Measurements from ENCODE around the gene TICRR.
"Not testable (repeated sequence)": the region's sequence is repeated elsewhere in the genome, so short reads cannot be mapped to it uniquely, and the experiment has no call there.

The TICRR gene, protein sequence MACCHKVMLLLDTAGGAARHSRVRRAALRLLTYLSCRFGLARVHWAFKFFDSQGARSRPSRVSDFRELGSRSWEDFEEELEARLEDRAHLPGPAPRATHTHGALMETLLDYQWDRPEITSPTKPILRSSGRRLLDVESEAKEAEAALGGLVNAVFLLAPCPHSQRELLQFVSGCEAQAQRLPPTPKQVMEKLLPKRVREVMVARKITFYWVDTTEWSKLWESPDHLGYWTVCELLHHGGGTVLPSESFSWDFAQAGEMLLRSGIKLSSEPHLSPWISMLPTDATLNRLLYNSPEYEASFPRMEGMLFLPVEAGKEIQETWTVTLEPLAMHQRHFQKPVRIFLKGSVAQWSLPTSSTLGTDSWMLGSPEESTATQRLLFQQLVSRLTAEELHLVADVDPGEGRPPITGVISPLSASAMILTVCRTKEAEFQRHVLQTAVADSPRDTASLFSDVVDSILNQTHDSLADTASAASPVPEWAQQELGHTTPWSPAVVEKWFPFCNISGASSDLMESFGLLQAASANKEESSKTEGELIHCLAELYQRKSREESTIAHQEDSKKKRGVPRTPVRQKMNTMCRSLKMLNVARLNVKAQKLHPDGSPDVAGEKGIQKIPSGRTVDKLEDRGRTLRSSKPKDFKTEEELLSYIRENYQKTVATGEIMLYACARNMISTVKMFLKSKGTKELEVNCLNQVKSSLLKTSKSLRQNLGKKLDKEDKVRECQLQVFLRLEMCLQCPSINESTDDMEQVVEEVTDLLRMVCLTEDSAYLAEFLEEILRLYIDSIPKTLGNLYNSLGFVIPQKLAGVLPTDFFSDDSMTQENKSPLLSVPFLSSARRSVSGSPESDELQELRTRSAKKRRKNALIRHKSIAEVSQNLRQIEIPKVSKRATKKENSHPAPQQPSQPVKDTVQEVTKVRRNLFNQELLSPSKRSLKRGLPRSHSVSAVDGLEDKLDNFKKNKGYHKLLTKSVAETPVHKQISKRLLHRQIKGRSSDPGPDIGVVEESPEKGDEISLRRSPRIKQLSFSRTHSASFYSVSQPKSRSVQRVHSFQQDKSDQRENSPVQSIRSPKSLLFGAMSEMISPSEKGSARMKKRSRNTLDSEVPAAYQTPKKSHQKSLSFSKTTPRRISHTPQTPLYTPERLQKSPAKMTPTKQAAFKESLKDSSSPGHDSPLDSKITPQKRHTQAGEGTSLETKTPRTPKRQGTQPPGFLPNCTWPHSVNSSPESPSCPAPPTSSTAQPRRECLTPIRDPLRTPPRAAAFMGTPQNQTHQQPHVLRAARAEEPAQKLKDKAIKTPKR (N-terminal part only)

DNA sequence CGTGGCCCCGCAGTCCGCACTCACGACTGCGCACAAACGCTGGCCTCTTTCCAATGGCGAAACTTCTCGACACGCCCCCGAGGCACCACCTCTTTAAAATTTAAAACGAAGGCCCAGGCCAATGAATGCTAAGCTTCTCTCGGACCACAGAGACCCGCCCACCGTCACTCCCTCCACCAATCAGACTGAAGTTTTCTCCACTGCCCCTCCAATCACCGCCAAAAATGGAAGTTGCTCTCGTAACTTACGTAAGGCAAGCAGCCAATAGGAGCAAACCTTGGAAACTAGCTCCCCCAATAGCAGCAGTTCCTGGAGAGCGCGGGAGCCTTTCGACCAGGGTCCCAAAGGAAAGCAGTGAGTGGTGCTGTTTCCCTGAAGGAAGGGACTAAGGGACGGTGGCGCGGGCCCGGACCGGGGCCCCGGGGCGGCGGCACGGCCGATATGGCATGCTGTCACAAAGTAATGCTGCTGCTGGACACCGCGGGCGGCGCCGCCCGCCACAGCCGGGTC lies at the start of gene TICRR:
Gene TICRR (plus strand): TSS at position 324 of the 510 bp plus-strand sequence. CDS start 118 bp downstream, at position 442.
- DNase-seq, result peak; percentile 99

DNA sequence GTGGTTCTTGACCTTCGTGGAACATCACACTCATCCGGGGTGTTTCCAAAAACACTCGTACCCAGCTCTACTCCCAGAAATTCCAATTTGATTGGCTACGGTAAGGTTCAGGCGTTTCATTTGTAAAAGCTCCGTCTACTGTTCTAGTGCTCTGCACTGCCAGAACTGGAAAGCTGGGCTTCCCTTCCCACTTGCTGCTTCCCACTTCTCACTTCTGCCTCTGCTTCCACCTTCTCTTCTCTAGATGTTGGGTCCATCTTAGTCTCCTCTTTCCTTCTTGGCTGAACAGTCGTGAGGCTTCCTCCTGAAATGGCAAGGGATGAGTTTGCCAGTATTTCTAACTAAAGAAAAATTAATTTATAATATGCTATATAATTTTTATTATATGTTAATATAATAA lies 49.1 kb upstream of the TICRR start:
- DNase-seq, result no peak

GRCh38 chr15:89526601-89527441 lies 48.4 kb upstream of the TICRR start:
- DNase-seq, result no peak

GRCh38 chr15:89528757-89529352 lies 46.4 kb upstream of the TICRR start:
- DNase-seq, result no peak

DNA sequence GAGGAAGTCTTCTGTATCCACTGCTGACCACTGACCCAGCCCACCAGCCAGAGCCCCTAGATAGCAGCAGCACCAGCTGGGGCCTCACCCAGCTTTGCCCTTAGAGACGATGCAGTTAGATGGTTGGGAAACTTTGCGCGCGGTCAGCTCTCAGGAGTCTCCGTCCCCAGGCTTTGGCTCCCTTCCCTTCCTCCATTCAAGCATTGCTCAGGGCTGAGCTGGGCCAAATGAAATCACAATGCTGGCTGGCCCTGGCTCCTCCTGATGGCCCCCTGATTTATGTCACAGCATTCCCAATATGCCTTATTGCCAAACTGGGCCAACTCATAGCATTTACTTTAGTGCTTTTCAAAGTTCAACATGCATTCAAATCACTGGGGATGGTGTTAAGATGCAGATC lies 44.3 kb upstream of the TICRR start:
- no peak for DNase-seq

DNA sequence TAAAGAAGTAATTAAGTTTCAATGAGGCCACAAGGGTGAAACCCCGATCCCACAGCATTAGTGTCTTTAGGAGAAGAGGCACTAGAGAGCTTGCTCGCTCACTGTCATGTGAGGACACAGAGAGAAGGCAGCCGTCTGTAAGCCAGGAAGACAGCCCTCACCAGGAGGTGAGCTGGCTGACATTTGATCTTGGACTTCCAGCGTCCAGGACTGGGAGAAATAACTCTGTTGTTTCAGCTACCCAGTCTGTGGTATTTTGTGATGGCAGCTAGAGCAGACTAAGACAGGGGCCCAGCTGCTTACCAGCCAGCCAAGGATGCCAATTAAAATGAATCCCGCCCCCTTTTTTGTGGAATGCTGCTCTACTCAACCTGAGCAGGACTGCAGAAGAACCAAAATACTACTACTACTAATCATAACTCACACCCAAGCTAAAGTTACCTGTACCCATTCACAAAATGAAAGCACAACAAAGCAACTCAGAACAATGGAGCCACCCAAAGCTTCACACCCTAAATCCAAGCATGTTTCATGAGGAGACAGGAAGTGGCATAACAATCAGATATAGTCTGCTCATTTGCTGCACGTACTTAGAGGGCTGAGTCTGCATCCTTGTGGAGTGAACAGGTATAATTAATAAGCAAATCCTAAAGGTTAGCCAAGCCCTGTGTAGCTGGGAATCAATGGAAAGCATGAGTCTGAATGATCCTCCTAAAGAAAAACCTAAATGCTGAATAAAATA lies 43.3 kb upstream of the TICRR start:
- no peak for DNase-seq

- DNase-seq, result no peak
Measured at GRCh38 chr15:89533861-89534544, 41.3 kb upstream of the TICRR start.

DNA sequence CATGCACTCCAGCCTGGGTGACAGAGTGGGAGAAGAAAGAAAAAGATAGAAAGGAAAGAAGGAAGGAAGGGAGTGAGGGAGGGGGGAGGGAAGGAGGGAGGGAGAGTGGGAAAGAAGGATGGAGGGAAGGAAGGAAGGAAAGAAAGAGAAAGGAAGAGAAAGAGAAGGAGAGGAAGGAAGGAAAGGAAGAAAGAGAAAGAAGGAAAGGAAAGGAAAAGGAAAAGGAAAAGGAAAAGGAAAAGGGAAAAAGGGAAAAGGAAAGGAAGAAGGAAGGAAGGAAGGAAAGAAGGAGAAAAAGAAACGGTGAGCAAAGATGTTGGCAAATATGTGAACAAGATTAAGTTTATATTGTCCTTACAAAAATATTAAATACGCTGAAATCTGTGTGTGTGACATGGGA lies 36.2 kb upstream of the TICRR start:
- no peak for DNase-seq

DNA sequence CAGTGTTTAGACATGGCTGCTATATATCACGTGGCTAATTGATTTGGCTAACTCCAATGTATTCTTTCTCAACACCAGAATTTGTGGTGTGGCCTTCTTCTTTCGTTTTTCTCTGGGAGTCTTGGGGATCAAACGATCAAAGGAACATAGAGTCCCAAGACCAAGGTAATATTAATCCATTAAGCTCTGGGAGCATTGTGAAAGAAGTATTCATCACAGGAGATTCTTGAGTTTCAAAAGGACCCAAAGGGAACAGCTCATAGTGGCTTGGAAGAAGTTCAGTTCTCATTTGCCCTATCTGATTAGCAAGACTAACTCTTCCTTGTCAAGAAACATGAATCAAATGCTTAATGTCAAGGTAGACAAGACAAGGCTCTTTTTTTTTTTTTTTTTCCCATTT lies 32.9 kb upstream of the TICRR start:
- no peak for DNase-seq

DNA sequence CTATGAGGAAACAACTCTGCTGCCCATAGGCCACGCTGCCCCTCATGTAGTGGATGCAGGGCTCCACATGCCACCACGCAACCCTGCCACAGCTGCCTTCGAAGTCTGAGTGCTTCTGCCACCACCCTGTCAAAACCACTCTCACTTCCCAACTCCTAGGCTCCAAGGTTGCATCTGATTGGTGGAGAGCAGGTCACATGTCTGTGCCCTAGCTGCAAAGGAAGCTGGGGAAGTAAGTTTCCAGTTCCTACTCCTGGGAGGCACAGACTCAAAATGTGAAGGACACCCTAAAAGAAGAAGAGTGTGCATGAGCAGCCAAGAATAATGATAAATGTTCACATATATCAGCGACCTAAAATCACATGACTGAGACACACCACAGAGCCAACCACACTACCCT lies 31.9 kb upstream of the TICRR start:
- DNase-seq, result no peak

GRCh38 chr15:89549138-89549537 lies 26.1 kb upstream of the TICRR start:
- not testable (repeated sequence) for DNase-seq

GRCh38 chr15:89550427-89550826 lies 24.8 kb upstream of the TICRR start:
- no peak for DNase-seq

DNA sequence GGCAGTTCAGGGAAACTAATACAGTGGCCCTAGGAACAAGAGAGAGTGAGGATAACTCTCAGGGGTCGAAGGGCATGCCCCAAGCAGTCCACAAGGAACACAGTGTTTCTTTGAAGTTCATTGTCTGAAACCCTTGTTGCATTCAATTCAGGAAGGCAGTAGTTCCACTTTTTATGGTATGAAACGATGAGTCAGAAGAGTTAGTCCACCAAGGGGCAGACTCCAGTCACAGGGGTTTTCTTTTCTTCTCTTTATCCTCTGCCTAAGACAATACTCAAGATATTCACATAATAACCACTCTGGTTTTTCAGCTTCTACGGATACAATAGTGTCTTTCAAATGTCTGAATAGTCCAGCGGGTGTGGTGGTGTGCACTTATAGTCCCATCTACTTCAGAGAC lies 23.7 kb upstream of the TICRR start:
- no peak for DNase-seq

GRCh38 chr15:89553632-89554031 lies 21.6 kb upstream of the TICRR start:
- DNase-seq, result no peak

- DNase-seq, result no peak
Measured at GRCh38 chr15:89554247-89554646, 21.0 kb upstream of the TICRR start.

DNA sequence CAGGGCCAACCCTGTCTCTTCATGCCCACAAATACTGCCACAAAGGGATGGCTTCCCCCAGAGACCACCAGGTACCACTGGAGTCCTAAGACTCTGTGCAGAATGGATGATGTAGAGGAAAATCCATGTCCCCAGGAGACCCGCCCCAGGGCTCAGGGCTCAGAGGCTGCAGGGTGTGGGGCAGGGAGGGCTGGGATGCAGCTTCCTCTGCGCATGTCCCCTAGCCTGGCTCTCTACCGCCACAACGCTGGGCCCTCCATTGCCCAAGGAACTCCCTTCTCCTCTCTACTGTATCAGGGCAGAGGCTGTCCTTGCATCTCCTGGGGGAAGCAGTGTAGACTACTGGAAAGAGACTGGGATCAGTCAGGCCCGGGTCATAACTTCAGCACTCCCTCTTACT lies 19.5 kb upstream of the TICRR start:
- no peak for DNase-seq

- peak; percentile 22 for DNase-seq
Measured at GRCh38 chr15:89556413-89557262, 18.6 kb upstream of the TICRR start.

DNA sequence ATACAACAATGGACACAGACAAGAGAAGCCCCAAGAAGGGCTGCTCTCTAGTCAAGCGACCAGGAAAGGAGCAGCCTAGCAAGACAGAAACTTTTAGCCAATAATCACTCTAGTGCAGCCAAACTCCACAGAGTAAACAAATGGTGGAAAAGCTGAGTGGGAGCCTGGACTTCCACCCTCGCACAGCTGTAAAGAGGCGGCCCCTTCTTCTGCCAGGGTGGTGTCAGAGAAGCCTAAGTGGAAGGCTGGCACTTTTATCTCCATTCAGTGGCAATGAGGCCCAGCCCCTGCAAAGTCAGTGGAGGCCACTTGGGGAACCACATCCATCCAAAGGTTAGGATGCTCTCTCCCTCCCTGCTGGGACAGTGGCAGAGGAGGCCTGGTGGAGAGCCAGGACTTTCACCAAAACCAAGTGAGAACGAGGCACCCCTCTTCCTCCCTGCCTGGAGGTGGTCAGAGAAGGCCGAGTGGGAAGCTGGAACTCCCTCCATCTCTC lies 15.5 kb upstream of the TICRR start:
- DNase-seq, result no peak

- DNase-seq, result no peak
Measured at GRCh38 chr15:89566181-89566580, 9.1 kb upstream of the TICRR start.

Measured in GF-D8 (cell line).